GM21737 (cell line): Measurements from ENCODE around the gene NPY.
"Not testable (repeated sequence)": the region's sequence is repeated elsewhere in the genome, so short reads cannot be mapped to it uniquely, and the experiment has no call there.

Experiments used
- ATAC-seq: cut with Tn5 transposase; IDR thresholded peaks from one replicate; pipeline ENCODE4 v1.9.1; 2021; ENCODE audit warnings: mild to moderate bottlenecking, moderate library complexity; ENCODE audit not compliant: unreplicated experiment

NPY gene

DNA sequence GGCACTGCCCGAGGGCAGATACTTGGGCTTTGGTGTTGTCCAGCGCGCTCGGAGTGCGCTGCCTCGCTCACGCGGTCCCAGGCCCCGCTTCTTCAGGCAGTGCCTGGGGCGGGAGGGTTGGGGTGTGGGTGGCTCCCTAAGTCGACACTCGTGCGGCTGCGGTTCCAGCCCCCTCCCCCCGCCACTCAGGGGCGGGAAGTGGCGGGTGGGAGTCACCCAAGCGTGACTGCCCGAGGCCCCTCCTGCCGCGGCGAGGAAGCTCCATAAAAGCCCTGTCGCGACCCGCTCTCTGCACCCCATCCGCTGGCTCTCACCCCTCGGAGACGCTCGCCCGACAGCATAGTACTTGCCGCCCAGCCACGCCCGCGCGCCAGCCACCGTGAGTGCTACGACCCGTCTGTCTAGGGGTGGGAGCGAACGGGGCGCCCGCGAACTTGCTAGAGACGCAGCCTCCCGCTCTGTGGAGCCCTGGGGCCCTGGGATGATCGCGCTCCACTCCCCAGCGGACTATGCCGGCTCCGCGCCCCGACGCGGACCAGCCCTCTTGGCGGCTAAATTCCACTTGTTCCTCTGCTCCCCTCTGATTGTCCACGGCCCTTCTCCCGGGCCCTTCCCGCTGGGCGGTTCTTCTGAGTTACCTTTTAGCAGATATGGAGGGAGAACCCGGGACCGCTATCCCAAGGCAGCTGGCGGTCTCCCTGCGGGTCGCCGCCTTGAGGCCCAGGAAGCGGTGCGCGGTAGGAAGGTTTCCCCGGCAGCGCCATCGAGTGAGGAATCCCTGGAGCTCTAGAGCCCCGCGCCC is at the start of gene NPY:
Gene NPY, plus strand, starts transcription at position 294 of the 802 bp plus-strand sequence. CDS start 1,051 bp downstream, outside the sequence.
- no peak for ATAC-seq

GRCh38 chr7:24239260-24239659 is 44.7 kb upstream of the NPY start:
- no peak for ATAC-seq

- ATAC-seq, result no peak
These were observed 42.8 kb upstream of the NPY start for GRCh38 chr7:24241206-24241605.

DNA sequence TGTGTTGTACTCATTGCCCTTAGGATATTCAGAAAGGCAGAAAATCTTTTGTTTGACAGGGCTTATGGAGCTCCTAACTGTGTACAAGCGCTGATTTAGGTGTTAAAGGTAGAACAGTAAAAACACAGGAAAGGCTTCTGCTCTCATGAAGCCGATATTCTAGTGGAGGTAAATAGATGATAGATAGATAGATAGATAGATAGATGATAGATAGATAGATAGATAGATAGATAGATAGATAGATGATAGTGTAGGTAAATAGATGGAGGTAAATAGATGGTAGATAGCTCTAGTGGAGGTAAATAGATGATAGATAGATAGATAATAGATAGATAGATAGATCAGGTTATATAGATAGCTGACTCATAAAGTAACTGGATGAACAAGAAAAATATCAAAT is 39.4 kb upstream of the NPY start:
- no peak for ATAC-seq

DNA sequence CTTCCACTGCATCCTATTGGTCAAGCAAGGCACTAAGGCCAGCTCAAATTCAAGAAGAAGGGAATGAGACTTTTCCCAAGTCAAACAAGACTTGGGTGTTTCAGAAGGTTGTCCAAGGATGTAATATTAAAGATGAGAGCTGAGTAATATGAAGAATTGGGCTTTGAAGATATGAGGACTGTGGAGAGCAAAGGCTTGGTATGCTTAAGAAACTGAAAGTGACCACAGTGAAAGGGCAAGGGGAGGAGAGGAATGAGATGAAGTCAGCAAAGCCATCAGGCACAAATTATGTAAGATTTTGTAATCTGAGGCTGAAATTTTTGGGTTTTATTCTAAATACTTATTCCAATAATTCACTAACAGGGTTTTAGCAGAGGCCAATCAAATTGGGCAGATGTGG is 38.6 kb upstream of the NPY start:
- peak; percentile 75 for ATAC-seq

DNA sequence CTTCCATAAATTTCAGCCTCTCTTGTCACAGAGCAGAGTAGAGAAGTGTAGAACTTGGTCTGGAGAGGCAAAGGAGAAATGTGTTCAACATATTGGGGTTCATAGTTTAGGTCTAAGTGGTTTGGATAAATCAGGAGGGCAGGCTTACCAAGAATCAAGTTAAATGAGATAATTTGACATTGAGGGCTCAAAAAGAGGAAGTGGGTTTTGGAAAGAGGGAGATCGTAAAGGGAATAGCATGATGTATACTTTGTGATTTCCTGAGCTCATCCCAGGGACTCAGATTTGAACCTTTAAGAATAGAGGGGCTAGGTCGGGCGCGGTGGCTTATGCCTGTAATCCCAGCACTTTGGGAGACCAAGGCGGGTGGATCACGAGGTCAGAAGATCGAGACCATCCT is 34.7 kb upstream of the NPY start:
- no peak for ATAC-seq

DNA sequence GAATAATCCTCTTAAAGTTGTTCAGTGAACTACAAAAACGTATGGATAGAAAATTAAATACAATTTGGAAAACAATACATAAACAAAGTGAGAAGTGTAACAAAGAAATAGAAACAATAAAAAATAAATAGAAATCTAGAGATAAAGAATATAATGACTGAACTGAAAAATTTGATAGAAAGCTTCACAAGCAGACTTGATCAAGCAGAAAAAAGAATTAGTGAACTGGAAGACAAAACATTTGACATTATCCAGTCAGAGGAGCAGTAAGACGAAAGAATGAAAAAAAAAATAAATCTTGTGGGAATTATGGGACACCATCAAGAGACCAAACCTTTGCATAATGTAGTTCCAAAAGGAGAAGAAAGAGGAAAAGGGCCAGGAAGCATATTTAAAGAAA is 32.4 kb upstream of the NPY start:
- ATAC-seq, result no peak

DNA sequence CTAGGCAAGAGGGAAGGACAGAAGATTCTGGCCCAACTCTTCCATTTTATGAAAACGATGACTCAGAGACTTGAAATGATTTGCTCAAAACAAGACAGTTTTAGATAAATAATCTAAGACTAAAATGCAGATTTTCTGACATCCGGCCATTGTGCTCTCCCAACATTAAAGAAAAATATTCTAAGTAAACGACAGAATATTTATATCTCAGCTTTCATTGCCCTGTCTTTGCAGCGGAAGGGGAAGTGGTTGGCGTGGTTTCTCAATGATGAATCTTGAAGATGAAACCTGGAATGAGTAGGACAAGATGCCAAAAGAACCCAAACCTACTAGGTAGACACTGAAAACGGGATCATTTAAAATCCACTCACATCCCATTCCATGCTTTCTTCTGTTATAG is 28.9 kb upstream of the NPY start:
- no peak for ATAC-seq

- ATAC-seq, result not testable (repeated sequence)
These were observed 25.7 kb upstream of the NPY start for GRCh38 chr7:24258324-24258723.

- no peak for ATAC-seq
These were observed 12.1 kb upstream of the NPY start for GRCh38 chr7:24271938-24272337.

DNA sequence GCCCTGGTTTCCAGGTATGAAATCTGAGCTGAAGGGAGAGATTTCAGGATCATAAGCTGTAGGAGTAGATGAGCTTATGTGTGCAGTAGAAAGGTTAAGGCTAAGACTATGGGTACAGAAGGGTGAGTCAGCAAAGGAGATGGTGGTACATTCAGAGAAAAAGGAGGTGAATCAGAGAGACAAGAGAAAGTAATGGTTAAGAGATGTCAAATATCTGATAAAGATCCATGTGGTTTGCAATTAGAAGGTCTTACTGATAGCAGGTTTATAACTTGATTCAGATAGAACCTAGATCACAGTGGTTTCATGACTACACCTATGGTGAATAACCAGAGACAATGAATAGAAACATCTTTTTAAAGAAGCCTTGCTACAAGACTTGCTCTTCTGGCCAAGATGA is 4.5 kb upstream of the NPY start:
- no peak for ATAC-seq

DNA sequence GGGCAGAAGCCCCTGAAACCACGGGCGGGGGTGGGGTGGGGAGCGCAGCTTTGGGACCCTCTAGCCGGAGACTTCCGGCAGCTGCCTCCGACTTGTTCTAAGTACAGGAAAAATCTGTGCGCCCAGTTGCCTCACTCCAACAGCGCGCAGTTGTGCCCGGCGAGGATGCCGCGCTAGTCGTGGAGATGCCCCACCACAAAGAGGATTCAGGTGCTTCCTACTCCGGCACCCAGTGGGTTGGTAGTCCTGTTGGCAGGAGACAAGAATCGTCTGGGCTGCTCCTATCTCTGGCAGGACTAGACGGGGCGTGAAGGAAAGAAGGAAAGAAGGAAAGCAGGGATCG is 465 bp upstream of the NPY start:
- ATAC-seq, result no peak

GRCh38 chr7:24284699-24285506 is 913 bp downstream of the NPY start:
- ATAC-seq, result no peak

- peak; percentile 99 for ATAC-seq
These were observed 6.1 kb downstream of the NPY start for GRCh38 chr7:24290004-24290641.

DNA sequence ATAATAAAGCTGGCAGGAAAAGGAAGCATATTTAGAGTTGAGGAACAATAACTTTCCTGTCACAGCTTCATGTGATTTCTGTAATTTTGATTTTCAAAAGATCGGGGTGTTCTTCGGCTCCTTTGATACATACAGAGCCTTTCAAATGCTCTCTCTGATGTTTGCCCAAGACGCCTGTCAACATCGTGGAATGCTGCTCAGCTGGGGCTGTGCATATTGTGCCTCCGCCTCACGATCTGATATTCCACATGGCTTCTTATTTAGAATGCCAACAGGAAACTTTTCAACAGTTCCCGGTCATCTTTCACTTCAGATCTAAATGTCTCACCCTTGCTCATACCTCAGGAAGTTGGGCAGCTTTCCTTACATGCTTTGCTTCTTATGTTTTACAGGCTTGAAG is 7.3 kb downstream of the NPY start:
- no peak for ATAC-seq

DNA sequence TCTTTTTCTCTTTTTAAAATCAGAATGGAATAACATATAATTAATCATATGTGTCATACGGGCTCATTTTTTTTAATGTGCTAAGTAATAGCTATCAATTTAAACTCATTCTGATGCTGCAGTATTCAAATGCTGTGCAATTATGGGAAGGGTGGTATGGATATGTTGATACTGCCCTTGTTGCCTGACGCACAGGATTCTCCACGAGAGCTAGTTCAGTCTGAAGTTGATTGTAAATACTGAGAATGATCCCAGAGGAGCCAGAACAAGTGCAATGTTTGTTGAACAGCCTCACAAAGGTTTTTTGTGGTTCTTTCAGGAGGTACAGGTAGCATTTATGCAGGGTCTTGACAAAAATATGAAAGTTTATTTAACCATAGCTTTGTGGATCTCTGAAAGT is 13.4 kb downstream of the NPY start:
- ATAC-seq, result no peak

DNA sequence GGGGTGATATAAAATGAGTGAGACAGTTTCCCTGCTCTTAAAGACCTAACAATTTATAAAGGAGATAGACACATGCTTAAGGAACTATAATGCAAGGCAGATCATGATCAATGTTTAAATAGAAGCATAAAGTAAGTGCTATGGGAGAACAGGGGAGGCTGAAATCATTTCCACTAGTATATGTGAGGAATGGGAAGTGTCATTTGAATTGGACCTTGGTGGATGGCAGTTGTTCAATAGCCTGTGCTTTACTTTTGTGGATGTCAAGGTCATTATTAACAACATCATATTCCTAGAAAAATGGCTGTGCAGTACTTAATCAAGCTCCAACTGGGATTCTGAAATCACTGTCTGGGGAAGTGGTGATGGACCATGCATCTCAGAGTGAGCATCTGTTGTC is 14.7 kb downstream of the NPY start:
- no peak for ATAC-seq

DNA sequence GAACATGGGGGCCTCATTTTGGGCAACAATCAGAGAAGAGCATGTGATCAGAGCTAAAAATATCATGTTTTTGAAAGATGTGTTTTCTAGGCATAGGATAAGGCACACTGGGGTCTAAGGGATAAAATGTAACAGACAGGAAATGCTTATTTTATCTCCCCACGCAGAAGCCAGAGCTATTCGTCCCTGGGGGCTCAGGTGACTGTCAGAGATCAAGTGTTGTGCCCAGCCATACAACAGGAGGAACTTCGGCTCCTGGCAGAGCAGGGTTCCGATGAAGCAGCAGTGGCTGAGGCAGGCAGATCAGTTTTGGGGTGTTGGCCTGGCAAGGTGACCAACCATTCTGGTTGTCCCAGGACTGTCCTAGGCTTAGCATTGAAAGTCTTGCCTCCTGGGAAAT is 15.2 kb downstream of the NPY start:
- no peak for ATAC-seq

DNA sequence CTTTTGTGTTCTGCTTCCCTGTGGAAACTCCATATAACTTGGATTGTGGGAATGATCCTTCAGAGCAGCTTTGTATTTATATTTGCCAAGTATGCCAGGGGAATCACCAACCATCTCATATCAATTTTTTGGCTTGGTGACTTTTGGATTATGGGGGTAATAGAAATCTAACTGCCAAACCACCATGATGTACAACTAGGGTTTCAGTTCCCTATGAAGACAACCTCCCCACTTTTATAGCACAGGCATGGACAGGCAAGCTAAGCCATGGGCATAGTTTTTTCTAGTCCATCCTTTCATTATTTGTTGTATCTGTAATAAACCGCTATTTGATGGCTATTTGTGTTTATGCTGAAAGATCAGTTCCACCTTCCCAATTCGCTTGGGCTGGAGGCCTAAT is 17.7 kb downstream of the NPY start:
- no peak for ATAC-seq

DNA sequence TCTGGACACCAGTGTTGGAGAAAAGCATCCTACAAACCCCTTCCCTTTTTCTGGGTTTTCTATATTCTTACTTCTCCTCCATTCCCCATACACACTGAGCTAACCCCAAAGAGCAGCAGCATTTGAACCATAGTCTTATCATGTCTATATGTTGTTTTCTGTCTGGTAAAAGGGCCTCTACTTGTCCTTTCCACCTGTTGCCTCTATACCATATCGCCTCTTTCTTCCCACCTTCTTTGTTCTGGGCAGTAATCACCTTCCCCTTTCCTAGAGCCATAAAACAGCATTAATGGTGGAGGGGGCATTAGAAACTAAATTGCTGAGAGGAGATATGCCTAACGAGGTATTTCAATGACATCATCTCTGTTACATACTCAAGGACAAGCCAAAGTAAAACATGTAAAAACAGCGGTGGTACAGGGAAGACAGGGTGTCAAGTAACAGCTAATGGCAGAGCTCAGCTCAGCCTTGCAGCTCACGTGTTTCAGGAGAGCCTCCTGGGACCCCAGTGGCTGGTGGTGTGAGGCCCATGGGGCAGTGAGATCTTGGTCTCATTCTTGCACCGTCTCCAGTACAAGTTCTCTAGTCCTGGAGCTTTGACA is 20.6 kb downstream of the NPY start:
- ATAC-seq, result no peak

- no peak for ATAC-seq
These were observed 23.3 kb downstream of the NPY start for GRCh38 chr7:24307326-24307725.

DNA sequence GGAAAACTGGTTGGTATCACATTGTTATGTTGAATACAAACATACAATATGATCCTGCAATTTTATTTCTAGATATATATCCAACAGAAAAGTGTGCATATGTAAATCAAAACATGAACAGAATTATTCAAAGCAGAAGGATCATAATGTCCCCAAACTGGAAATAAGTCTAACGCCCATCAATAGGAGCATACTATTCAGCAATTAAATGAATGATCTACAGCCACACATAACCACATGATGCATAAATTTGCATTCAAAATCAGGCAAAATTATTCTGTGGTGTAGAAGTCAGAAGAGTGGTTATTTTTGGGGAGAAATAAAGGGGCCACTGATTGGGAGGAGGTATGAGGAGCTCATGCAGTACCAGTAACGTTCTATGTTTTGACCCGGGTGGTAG is 28.6 kb downstream of the NPY start:
- no peak for ATAC-seq
